Peyer's patch (tissue), 4 donors: ENCODE data around the gene TFF1.

Source experiments
- POLR2A ChIP-seq, 2 donors: fragments of 450-650 bp; IDR thresholded peaks; one replicate each; pipeline ENCODE4 v1.5.1; 2017; ENCODE audit warnings: antibody characterized with exemption in 2 of 2, mild to moderate bottlenecking in 2 of 2, moderate library complexity in 2 of 2
- TF ChIP-seq, protein P1 (sequence below), 6 experiments: fragments of 450-650 bp in 4 of 6; fragments of 200-600 bp in 2 of 6; sonication (generic) in 1 of 6; IDR thresholded peaks; one replicate each; pipeline ENCODE4 v1.5.1; 2017 to 2019; ENCODE audit warnings: antibody characterized with exemption in 6 of 6, mild to moderate bottlenecking in 3 of 6, moderate library complexity in 1 of 6

DNA sequence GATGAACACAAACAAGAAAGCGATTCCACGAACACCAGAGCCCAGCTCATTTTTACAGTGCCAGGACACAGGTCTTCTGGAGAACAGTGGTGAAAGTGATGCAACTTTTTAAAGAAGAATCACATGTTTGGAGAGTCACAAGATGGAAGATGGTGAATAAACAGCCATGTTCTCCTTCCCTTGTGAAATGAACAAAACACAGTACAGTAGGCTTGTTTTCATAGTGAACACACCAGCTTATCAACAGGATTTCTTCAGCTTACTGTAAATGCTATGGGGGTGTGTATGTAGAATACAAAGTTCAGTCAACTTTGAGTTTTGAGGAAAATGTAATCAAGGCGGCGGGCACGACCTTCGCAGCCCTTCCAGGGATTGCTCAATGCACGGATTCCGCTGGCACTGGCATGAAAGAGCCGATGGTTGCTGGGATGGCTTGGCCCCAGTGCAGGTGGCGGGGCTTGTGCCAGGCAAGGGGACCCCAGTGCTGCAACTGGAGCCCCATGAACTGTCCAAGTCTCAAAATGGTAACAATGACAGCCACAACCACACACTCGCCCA, 19.8 kb upstream of the TFF1 start:
- TF ChIP-seq POLR2A (IDR thresholded peaks at IDR 0.05): no peak
- TF ChIP-seq, protein P1, sequence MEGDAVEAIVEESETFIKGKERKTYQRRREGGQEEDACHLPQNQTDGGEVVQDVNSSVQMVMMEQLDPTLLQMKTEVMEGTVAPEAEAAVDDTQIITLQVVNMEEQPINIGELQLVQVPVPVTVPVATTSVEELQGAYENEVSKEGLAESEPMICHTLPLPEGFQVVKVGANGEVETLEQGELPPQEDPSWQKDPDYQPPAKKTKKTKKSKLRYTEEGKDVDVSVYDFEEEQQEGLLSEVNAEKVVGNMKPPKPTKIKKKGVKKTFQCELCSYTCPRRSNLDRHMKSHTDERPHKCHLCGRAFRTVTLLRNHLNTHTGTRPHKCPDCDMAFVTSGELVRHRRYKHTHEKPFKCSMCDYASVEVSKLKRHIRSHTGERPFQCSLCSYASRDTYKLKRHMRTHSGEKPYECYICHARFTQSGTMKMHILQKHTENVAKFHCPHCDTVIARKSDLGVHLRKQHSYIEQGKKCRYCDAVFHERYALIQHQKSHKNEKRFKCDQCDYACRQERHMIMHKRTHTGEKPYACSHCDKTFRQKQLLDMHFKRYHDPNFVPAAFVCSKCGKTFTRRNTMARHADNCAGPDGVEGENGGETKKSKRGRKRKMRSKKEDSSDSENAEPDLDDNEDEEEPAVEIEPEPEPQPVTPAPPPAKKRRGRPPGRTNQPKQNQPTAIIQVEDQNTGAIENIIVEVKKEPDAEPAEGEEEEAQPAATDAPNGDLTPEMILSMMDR (IDR thresholded peaks at IDR 0.05): no peak
